Measurements from ENCODE around the gene SPNS2.

SPNS2 gene

GRCh38 chr17:4525691-4526397 is 27.2 kb downstream of the SPNS2 start:
- no peak for DNase-seq

GRCh38 chr17:4527134-4527533 is 28.5 kb downstream of the SPNS2 start:
- no peak for DNase-seq

DNA sequence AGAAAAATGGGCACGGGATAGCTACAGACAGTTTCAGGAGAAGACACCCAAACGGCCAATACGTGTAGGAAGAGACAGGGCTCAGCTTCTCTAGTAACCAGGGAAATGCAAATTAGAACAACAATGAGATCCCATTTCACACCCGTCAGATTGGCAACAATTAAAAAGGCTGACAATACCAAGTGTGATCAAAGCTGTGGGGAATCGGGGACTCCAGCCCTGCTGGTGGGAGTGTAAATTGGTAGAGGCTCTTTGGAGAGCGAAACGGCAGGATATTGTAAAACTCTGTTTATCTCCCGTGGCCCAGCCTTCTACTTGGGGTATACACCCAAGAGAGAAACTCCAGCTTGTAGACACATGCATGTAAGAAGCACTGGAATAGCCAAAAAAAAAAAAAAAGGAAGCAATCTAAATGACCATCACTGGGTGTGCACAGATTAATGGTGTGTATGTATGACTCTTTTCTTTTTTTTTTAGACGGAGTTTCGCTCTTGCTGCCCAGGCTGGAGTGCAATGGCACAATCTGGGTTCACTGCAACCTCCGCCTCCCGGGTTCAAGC is 29.0 kb downstream of the SPNS2 start:
- no peak for DNase-seq

GRCh38 chr17:4529533-4530152 is 31.0 kb downstream of the SPNS2 start:
- DNase-seq = no peak

DNA sequence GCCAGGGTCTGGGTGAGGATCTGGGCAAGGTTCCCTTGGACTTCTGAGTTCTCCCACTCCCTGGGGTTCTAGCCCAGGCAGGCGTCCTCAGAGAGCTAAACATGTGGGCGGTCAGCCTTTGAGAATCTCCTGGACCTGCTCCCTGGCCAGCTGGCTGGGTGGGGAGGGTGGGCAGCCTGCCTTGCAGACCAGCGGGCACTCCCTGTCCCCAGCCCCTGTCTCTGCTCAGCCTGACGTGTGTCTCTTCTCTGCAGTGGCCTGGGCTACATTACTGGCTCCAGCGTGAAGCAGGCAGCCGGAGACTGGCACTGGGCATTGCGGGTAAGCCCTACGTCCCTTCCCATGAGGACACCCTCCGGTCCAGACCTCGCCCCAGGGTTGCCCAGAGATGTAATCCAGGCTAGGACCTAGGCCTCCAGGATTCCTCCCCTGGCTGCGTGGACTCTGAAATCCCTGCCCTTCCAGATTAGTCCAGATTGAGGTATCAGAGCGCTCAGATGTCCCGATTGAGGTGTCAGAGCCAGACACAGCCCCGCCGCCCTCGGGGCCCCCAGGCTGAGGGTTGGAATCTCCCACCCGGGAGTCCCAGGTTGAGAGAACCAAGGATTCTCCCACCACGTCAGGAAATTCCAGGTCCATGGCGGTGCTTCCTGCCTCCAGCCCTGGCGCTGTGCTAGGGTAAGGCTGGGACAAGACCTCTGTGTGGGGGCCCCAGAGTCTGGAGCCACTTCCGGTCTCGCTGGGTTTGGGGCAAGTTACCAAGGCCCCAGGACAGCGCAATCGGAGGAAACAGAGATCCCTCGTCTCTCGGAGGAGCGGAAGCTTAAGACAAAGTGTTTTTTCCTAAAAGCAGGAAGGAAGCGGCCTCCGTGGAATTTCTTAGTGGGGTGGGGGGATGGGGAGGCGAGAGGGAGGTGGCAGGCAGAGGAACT is 32.4 kb downstream of the SPNS2 start:
- DNase-seq = no peak

DNA sequence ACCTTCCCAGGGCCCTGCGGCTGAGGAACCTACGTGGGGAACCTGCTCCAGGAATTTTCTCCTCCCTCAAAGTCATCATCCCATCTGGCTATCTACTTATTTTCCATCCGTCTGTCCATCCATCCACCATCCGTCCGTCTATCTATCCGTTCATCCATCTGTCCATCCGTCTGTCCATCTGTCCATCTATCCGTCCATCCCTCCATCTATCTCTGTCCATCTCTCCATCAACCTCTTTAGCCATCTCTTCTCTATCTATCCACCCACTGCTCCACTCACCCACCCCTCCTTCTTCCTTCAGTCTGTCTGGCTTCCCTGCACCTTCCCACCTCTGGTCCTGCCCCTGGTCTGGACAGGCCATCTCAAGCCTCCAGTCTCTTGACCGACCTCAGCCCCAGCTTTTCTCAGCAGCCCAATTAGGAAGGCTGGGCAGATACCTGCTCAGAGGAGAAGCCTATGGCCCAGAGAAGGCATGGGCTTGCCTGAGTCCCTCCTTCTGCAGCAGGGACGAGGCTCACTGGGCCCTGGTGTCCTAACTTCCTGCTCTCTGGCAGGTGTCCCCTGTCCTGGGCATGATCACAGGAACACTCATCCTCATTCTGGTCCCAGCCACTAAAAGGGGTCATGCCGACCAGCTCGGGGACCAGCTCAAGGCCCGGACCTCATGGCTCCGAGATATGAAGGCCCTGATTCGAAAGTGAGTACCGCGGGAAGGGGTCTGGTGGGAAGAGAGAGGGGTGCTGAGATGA is 33.5 kb downstream of the SPNS2 start:
- no peak for DNase-seq

GRCh38 chr17:4532860-4533522 is 34.3 kb downstream of the SPNS2 start:
- DNase-seq = no peak

DNA sequence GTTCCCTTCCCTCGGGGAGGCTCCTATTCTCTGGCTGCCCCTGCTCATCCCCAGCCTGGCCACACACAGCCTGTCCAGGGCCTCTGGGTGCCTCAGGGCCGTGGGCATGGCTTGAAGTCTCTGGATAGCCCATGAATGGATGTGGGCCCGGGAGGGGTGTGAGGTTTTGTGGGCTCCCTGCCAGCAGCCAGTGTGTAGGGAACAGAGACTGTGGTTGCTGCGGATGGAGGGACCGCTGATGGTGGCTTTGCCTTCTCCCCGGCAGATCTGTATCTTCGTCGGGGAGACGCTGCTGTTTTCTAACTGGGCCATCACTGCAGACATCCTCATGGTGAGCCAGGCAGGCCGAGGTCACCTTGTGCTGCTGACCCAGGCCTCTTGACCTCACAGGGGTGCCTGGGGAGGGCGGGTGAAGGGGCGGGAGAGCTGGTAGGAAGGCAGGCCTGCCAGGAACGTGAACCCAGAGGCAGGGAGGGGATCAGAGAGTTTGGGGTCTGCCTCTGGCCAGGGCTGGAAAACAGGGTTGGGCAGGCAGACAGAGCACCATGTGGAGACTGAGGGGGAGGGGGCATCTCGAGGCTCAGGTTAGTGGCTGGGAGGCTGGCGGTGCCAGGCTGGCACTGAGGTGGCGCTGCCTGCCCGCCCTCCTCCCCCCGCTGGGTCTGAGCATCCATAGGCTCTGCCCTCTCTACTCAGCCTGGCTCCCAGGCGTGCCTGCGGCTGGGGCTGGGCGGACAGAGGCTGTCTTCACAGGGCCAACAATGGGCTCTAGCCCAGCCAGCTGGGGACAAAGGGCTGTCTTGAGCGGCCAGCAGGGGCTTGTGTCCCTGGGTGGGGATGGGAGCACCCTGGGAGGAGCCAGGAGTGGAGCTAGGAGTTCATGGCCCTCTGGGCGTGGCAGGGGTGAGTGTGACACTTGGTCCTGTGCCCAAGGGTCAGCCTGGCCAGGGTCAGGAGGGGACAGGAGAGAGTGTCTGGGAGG is 35.1 kb downstream of the SPNS2 start:
- no peak for DNase-seq

DNA sequence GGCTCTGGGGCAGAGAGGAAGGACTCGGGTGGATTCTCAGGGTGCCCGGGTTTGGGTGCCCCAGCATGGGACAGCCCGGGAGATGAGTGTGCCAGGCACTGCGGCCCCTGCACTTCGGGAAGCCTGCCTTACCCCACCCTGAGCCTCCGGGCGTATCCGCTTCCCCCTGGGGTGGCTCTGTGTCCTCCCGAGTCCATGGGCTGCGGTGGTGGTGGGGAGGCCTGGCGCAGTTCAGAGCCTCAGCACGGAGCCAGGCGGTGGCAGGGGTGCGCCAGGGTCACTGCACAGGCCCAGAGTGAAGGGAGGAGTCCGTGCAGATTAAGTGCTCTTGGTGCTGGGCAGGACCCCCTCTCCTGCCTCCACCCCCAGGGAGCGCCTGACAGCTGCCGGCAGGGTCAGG is 35.8 kb downstream of the SPNS2 start:
- DNase-seq = no peak

DNA sequence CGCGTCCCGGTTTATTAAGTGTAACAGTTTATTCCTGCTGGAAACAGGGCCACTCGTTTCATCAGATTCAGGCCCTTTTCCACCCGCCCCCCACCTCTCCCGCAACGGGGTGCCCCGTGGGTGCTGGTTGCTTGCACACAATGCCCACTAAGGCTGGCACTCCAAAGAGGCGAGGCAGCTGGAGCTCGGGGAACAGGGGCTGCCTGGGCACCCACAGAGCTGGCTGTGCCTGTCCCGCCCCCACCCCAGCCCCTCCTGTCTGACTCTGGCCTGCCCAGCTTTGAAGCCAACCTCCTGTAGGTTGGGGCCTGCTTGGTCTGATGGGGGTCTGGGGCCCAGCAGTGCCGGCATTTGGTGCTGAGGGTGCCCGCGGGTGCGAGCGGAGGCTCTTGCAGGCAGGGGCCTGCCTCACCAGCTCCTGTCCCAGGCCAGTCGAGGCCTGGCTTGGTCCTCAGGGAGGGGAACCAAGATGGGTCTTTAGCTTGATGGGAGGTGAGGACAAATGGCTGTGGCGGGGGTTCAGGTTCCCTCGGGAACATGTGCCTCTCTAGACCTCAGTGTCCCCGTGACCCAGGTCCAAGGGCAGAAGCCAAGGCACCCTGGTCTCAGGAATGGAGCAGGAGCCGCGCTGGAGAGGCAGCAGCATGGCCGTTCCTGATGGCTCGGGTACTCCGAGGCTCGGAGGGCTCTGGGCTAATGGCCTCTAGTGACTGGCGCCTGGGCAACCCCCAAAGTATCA is 36.4 kb downstream of the SPNS2 start:
- no peak for DNase-seq

GRCh38 chr17:4535667-4536258 is 37.1 kb downstream of the SPNS2 start:
- DNase-seq = no peak

DNA sequence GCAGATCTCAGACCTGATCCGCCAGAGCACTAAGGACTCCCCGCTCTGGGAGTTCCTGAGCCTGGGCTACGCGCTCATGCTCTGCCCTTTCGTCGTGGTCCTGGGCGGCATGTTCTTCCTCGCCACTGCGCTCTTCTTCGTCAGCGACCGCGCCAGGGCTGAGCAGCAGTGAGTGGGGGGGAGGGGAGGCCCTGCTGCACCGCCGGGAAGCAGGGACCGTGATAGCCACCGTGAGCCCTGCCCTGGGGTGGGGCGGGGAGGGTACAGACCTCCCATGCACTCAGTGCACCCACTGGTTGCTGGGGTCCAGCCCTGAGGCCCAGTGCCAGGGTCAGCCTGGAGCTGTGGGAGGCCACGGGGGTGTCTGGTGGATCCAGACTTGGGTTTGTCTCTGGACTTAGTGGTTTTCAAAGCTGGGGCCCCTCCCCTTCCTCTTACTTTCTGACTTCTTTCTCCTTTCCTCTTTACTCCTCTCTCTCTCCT is 37.6 kb downstream of the SPNS2 start:
- no peak for DNase-seq

- no peak for DNase-seq
Observed at GRCh38 chr17:4536742-4537411, 38.2 kb downstream of the SPNS2 start.

DNA sequence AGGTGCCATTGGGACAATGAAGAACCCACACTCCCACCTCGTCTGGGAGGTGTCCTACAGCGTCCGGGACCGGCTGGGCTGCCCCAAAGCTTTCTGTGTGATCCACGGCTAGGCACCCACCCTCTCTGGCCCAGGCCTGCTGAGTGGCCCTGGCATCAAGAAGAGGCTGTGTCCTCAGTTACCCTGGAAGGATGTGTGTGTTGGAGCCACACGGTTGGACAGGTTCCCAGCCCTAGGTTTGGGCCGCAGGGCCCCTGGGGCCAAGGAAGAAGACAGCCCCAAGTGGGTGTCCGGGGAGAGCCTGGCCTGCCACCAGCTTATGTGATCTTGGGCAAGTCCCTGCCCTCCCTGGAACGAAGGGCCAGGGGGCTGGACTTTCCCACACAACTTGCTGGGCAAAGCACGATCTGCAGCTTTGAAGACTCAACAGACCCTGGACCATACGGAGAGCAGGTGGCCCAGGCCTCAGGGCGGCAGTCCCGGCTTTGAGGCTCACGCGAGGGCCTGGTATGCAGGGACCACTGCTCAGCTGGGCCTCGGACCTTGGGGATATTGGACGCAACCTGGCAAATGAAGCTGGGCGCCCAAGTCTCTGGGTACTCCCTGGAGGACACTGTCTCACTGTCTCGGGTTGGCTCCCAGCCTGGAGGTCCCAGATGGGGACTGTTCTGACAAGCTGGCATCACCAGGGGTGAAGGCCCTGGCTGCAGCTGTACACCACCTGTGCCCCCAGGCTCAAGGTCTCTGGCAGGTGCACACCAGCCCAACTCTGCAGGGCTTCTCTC is 39.0 kb downstream of the SPNS2 start:
- no peak for DNase-seq

DNA sequence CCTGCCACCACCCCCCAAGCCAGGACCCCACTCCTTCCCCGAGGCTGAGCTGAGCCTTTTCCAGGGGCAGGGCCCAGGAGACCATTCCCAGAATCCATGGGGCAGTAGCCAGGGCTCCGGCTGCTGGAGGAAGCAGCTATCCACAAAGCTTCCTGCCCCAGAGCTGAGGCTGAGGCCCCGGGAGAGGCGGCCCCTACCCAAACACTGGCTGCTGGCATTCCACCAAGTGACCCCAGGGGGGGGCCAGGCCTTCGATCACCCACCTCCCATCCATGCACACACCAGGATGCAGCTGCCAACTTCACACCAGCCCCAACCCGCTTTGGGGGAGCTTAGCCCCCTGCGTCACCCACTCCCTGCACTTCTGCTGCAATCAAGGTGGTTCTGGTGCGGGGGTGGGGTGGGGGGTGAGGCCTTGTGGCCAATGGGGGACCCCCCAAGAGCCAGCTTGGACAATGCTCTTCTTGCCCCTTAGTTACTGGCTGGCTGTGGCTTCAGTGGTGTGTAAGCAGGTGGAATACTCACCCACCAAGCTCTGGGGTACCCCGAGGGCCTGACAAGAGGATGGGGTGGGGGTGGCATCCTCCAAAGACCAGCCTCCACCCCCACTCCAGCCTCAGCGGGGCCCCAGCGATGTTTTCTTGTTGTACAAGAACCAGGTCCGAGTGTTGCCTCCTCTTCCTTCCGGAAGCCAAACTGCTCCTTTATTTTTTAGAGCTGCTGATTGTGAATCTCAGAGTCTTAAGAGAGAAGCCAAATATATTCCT is 39.7 kb downstream of the SPNS2 start:
- no peak for DNase-seq

- no peak for DNase-seq
Observed at GRCh38 chr17:4539025-4539424, 40.3 kb downstream of the SPNS2 start.

DNA sequence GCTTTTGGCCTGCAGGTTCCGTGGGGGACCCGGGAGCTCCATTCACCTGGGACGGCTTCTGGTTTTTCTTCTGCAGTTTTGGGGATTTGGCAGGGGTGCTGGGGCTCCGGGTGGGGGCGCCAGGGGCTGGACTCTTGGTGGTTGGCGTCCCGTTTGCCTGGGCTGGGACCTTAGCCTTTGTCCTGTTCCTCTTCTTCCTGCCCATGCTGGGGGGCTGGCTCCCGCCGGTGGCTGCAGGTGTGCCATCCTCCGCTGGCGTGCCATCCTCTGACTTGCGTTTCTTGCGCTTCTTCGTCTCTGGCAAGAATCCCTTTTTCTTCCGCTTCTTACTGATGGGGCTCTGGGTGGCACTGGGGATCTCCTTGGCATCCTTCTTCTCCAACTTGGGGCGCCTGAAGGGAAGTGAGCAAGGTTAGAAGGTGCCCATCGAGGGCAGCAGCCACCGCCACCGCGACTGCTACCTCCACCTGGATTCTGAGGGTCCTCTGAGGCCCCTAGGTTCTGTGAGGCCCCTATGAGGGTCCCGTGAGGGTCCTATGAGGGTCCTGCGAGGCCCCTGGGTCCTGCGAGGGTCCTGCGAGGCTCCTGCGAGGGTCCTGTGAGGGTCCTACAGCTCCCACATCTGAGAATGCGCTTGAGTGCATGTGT is 41.0 kb downstream of the SPNS2 start:
- no peak for DNase-seq

Data from NCI-H1092 (cell line).